H1 (cell line): ENCODE measurements around the gene DAZAP1. TPM values are rescaled to one million over a fixed set of nuclear protein-coding genes. Genes with fewer than 3 reads are reported as not detected.

Experiments used
- CTCF ChIA-PET: fragments of 300-600 bp; sonication (Branson Sonifier 250); formaldehyde crosslinking; loops from one replicate; lab custom pipeline; 2021; ENCODE audit not compliant: partially characterized antibody; lab: Charles Lee
- POLR2A ChIA-PET: fragments of 300-600 bp; sonication (Branson Sonifier 250); formaldehyde crosslinking; loops from one replicate; lab custom pipeline; 2021; ENCODE audit warnings: inconsistent platforms; ENCODE audit not compliant: partially characterized antibody; lab: Charles Lee
- DNase-seq, 2 experiments: peaks; one replicate each; pipeline versions ENCODE4 v3.0.0 to v3.0.0-alpha.2; 2010 to 2022; ENCODE audit warnings: low spot score in 2 of 2, low read depth in 1 of 2, mixed read lengths in 1 of 2
- FAIRE-seq: peaks from 2 replicates; lab custom pipeline; 2011; peaks lifted over from hg19 to GRCh38; lab: Jason Lieb, UNC
- H2AFZ ChIP-seq: 2 replicates; pipeline ENCODE4 v1.8.1; 2012; ENCODE audit warnings: low read length, inconsistent platforms
- H2AK5ac ChIP-seq: 2 replicates; pipeline ENCODE4 v1.6.1; 2013; ENCODE audit warnings: low read depth, low read length
- H2BK120ac ChIP-seq: replicated peaks from 2 replicates; pipeline ENCODE3; 2013; ENCODE audit warnings: low read depth, low read length, inconsistent platforms
- H2BK12ac ChIP-seq: 2 replicates; pipeline ENCODE4 v1.6.1; 2013; ENCODE audit warnings: low read depth, low read length
- H2BK15ac ChIP-seq: 2 replicates; pipeline ENCODE4 v1.6.1; 2013; ENCODE audit warnings: low read length
- H2BK20ac ChIP-seq: 2 replicates; pipeline ENCODE4 v1.6.1; 2013; ENCODE audit warnings: low read length
- H2BK5ac ChIP-seq: 2 replicates; pipeline ENCODE4 v1.6.1; 2013; ENCODE audit warnings: low read depth, low read length
- H3K14ac ChIP-seq: 2 replicates; pipeline ENCODE4 v1.6.1; 2013; ENCODE audit warnings: inconsistent platforms; ENCODE audit not compliant: insufficient read length
- H3K18ac ChIP-seq: 2 replicates; pipeline ENCODE4 v1.6.1; 2013; ENCODE audit warnings: low read length; ENCODE audit errors: extremely low read depth
- H3K23ac ChIP-seq: 2 replicates; pipeline ENCODE4 v1.6.1; 2013; ENCODE audit warnings: inconsistent platforms; ENCODE audit not compliant: insufficient read length
- H3K23me2 ChIP-seq: 2 replicates; pipeline ENCODE4 v1.6.1; 2013; ENCODE audit warnings: low read depth, low read length
- H3K27ac ChIP-seq: 2 replicates; pipeline ENCODE4 v1.6.1; 2011; ENCODE audit warnings: low read depth, low read length, inconsistent platforms
- H3K27me3 ChIP-seq, 4 experiments: replicated peaks in 1 of 4; 1 replicate in 1 of 4; 2 replicates in 3 of 4; pipeline versions ENCODE4 v1.6.1 to v1.8.1; 2011 to 2013; ENCODE audit warnings: low read length in 3 of 4, mild to moderate bottlenecking in 3 of 4, inconsistent platforms in 2 of 4, mixed read lengths in 2 of 4, moderate library complexity in 1 of 4; ENCODE audit not compliant: control insufficient read depth in 3 of 4, insufficient read depth in 3 of 4; ENCODE audit errors: extremely low read depth in 1 of 4
- H3K36me3 ChIP-seq, 4 experiments: 2 replicates each; pipeline versions ENCODE4 v1.6.1 to v1.8.1; 2011 to 2013; ENCODE audit warnings: mild to moderate bottlenecking in 4 of 4, low read length in 3 of 4, moderate library complexity in 2 of 4, control low read depth in 1 of 4, inconsistent platforms in 1 of 4; ENCODE audit not compliant: insufficient read depth in 4 of 4, control insufficient read depth in 2 of 4
- H3K4ac ChIP-seq: replicated peaks from 2 replicates; pipeline ENCODE3; 2013; ENCODE audit warnings: low read length, low read depth, mixed read lengths, inconsistent platforms; ENCODE audit not compliant: insufficient read length
- H3K4me1 ChIP-seq, 4 experiments: replicated peaks in 1 of 4; 1 replicate in 1 of 4; 2 replicates in 3 of 4; pipeline versions ENCODE4 v1.6.1 to v1.8.1; 2011 to 2013; ENCODE audit warnings: low read length in 3 of 4, inconsistent platforms in 2 of 4, mixed read lengths in 1 of 4; ENCODE audit not compliant: insufficient read depth in 4 of 4, control insufficient read depth in 3 of 4
- H3K4me2 ChIP-seq, 2 experiments: 2 replicates each; pipeline versions ENCODE4 v1.6.1 to v1.8.1; 2011 to 2013; ENCODE audit warnings: low read depth in 2 of 2, low read length in 2 of 2, control low read depth in 1 of 2, inconsistent platforms in 1 of 2, mild to moderate bottlenecking in 1 of 2; ENCODE audit not compliant: insufficient read depth in 1 of 2
- H3K4me3 ChIP-seq, 4 experiments: fragments of 200-600, 300-600 bp in 1 of 4; sonication (generic), shearing (Covaris generic), sonication (Bioruptor Twin) in 1 of 4; 2 replicates each; pipeline versions ENCODE4 v1.5.1 to v1.8.1; 2011 to 2016; ENCODE audit warnings: low read length in 4 of 4, low read depth in 3 of 4, control low read depth in 2 of 4, inconsistent platforms in 2 of 4, mild to moderate bottlenecking in 2 of 4, mixed read lengths in 1 of 4, moderate library complexity in 1 of 4; ENCODE audit not compliant: insufficient read depth in 2 of 4; ENCODE audit errors: extremely low read depth in 1 of 4
- H3K56ac ChIP-seq: replicated peaks from 2 replicates; pipeline ENCODE3; 2013; ENCODE audit warnings: low read depth, mild to moderate bottlenecking, mixed read lengths, low read length, inconsistent platforms; ENCODE audit not compliant: insufficient read length
- H3K79me1 ChIP-seq: 2 replicates; pipeline ENCODE4 v1.6.1; 2013; ENCODE audit warnings: low read depth, low read length, control low read depth
- H3K79me2 ChIP-seq, 2 experiments: 2 replicates each; pipeline versions ENCODE4 v1.6.1 to v1.8.1; 2012 to 2013; ENCODE audit warnings: low read length in 2 of 2, mild to moderate bottlenecking in 2 of 2, inconsistent platforms in 1 of 2; ENCODE audit not compliant: insufficient read depth in 2 of 2, control insufficient read depth in 1 of 2
- H3K9ac ChIP-seq, 4 experiments: replicated peaks in 1 of 4; 1 replicate in 1 of 4; 2 replicates in 3 of 4; pipeline versions ENCODE4 v1.6.1 to v1.8.1; 2011 to 2013; ENCODE audit warnings: low read depth in 3 of 4, low read length in 3 of 4, control low read depth in 2 of 4, mild to moderate bottlenecking in 2 of 4, moderate library complexity in 2 of 4, inconsistent platforms in 1 of 4; ENCODE audit errors: extremely low read depth in 1 of 4
- H3K9me3 ChIP-seq, 2 experiments: 2 replicates each; pipeline versions ENCODE4 v1.6.1 to v1.8.1; 2012 to 2013; ENCODE audit warnings: mild to moderate bottlenecking in 2 of 2, moderate library complexity in 2 of 2, control low read depth in 1 of 2, inconsistent platforms in 1 of 2, low read depth in 1 of 2, low read length in 1 of 2, mixed read lengths in 1 of 2; ENCODE audit not compliant: insufficient read depth in 2 of 2
- H4K20me1 ChIP-seq, 2 experiments: replicated peaks in 1 of 2; 2 replicates each; pipeline versions ENCODE3 to v1.8.1; 2011 to 2013; ENCODE audit warnings: inconsistent platforms in 2 of 2, low read length in 2 of 2, mild to moderate bottlenecking in 1 of 2; ENCODE audit not compliant: insufficient read depth in 2 of 2, control insufficient read depth in 1 of 2
- H4K5ac ChIP-seq: 2 replicates; pipeline ENCODE4 v1.6.1; 2013; ENCODE audit warnings: low read length, low read depth, mixed read lengths, inconsistent platforms; ENCODE audit not compliant: insufficient read length
- H4K8ac ChIP-seq: 2 replicates; pipeline ENCODE4 v1.8.0; 2013; ENCODE audit warnings: mild to moderate bottlenecking, moderate library complexity, low read length, inconsistent platforms; ENCODE audit not compliant: insufficient read depth; ENCODE audit errors: extremely low read depth
- H4K91ac ChIP-seq: replicated peaks from 2 replicates; pipeline ENCODE3; 2013; ENCODE audit warnings: low read length, mixed read lengths, inconsistent platforms; ENCODE audit not compliant: insufficient read length
- CEBPB ChIP-seq: IDR thresholded peaks from 2 replicates; pipeline ENCODE4 v1.6.1; 2012; ENCODE audit warnings: low read depth, low read length
- CHD2 ChIP-seq: IDR thresholded peaks from 2 replicates; pipeline ENCODE4 v1.6.1; 2012; ENCODE audit warnings: low read length, improper control_type of control experiment
- EGR1 ChIP-seq: IDR thresholded peaks from 2 replicates; pipeline ENCODE4 v1.6.1; 2011; ENCODE audit warnings: low read depth, low read length, borderline replicate concordance
- FOSL1 ChIP-seq: IDR thresholded peaks from 2 replicates; pipeline ENCODE4 v1.6.1; 2011; ENCODE audit warnings: mild to moderate bottlenecking, low read depth, low read length, moderate library complexity; ENCODE audit not compliant: insufficient read depth
- JUN ChIP-seq: IDR thresholded peaks from 2 replicates; pipeline ENCODE4 v1.6.1; 2011; ENCODE audit warnings: low read depth, mild to moderate bottlenecking, improper control_type of control experiment, low read length
- MAFK ChIP-seq: IDR thresholded peaks from 2 replicates; pipeline ENCODE4 v1.6.1; 2012; ENCODE audit warnings: low read depth, mild to moderate bottlenecking, improper control_type of control experiment, low read length
- NRF1 ChIP-seq: IDR thresholded peaks from 2 replicates; pipeline ENCODE4 v1.6.1; 2011; ENCODE audit warnings: mild to moderate bottlenecking, low read depth, low read length, improper control_type of control experiment
- POLR2AphosphoS5 ChIP-seq: IDR thresholded peaks from 2 replicates; pipeline ENCODE4 v1.6.1; 2011; ENCODE audit warnings: low read depth, low read length
- POU5F1 ChIP-seq: IDR thresholded peaks from 2 replicates; pipeline ENCODE4 v1.6.1; 2011; ENCODE audit warnings: low read depth, mild to moderate bottlenecking, low read length, moderate library complexity
- TAF1 ChIP-seq: IDR thresholded peaks from 2 replicates; pipeline ENCODE4 v1.6.1; 2011; ENCODE audit warnings: mild to moderate bottlenecking, low read depth, low read length
- TBP ChIP-seq: IDR thresholded peaks from 2 replicates; pipeline ENCODE4 v1.6.1; 2011; ENCODE audit warnings: low read depth, low read length, improper control_type of control experiment
- WGBS, 2 experiments: shearing (Covaris generic) in 1 of 2; methylation state at CpG; one replicate each; pipeline versions ENCODE4 v1.1.6 to v1.1.7; 2013 to 2015; ENCODE audit warnings: low lambda C conversion rate in 2 of 2, mixed read lengths in 2 of 2, inconsistent platforms in 1 of 2, low coverage in 1 of 2, missing lambda C conversion rate in 1 of 2; ENCODE audit not compliant: insufficient replicate concordance in 2 of 2, insufficient coverage in 1 of 2, insufficient read length in 1 of 2; ENCODE audit errors: extremely low coverage in 1 of 2, missing lambda C conversion rate in 1 of 2; 5-methylcytosine and 5-hydroxymethylcytosine counted together
- polyA plus RNA-seq, 7 experiments: library from polyadenylated mRNA; depleted of rRNA in 3 of 7; stranded (reverse) in 5 of 7; unstranded in 2 of 7; fragments of >200 nt in 5 of 7; fragments of 200-250 nt in 2 of 7; gene quantifications; 1 replicate in 5 of 7; 2 replicates in 1 of 7; 4 replicates in 1 of 7; pipeline versions ENCODE4 v1.2.1 to v1.2.3, GENCODE V29; 2011 to 2013; ENCODE audit warnings: missing spikeins in 2 of 7, mixed read lengths in 2 of 7
- total RNA-seq: library from RNA; stranded (reverse); fragmentation: NEBNext Ultra II Directional; extraction: Animal tissue kit (Norgen Biotek cat#: 25700); gene quantifications from 2 replicates; pipeline ENCODE4 v1.2.1, GENCODE V29; 2021
- TF ChIP-seq, protein P1 (sequence below): IDR thresholded peaks from 2 replicates; pipeline ENCODE4 v1.6.1; 2012; ENCODE audit warnings: inconsistent platforms

Gene DAZAP1
- total and polyA plus RNA-seq, 2 of the 8 experiments (the other 6 are each of a cell fraction or from before 2014, with no cell fraction given), result 79.6 to 341 TPM

DNA sequence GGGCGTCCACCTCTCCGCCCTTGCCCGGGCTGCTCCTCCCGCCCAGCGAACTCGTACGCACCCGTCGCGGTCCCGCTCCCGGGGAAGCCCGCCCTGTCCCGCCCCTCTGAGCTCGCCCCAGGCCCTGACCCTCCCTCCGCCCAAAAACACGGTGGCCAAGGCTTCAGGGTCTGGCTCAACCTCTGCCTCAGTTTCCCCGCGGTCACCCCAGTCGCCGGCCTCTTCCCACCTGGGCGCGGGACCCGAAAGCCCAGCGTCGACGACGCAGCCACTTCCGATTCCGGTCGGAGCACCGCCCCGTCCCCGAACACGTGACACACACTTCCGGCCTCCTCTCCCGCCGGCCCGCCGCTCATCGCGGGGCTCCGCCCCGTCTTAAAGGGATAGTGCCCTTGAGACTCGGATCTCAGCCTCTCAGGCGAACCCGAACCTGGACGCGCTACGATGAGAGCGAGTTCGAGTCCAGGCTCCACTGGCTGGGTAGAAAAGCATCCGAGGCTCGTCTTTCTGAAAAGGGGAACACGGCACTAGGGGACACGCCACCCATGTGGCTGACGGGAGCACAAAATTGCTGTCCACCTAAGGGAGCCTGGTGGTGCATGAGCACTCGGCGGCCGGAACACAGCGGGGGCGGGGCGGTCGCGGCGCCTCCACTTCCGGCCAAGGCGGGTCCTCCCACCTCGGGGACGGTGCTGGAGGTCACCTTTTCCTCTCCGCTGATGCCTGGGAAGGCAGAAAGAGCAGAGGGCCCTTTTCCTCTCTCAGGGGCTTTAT is 71.7 kb downstream of the DAZAP1 start, which contains the start of gene C19orf25:
Gene C19orf25 (minus strand): TSS at position 282 of the 774 bp plus-strand sequence. CDS start 312 bp downstream, outside the sequence.
- CTCF ChIA-PET, result no interaction called here
- Histone ChIP-seq H3K36me3 (peaks cover 0 to 3% (median 1%) of the 10 kb centered on the region in 4 experiments; a peak in 1 of 8 replicates), H3K4me2 (peak within 1 kb of the TSS; percentile 49 to 92), H4K5ac (peak within 1 kb of the TSS; percentile 97), H3K56ac (peak within 1 kb of the TSS; percentile 92), H4K20me1 (peaks cover 8 to 18% of the 10 kb centered on the region in 2 experiments), H2BK20ac (peak within 1 kb of the TSS; percentile 93; the same call in 1 of the 2 replicates), H3K27me3 (no peaks in the 10 kb centered on the region), H2BK120ac (no peak within 1 kb of the TSS), H3K23ac (no peak within 1 kb of the TSS), H2BK12ac (peak within 1 kb of the TSS; percentile 92), H2BK15ac (peak within 1 kb of the TSS; percentile 99; the same call in 1 of the 2 replicates), H3K79me1 (peaks cover 2% of the 10 kb centered on the region; the same call in 1 of the 2 replicates), H3K27ac (peak within 1 kb of the TSS; percentile 82; the same call in 1 of the 2 replicates), H4K91ac (peak within 1 kb of the TSS; percentile 75), H2AK5ac (no peak within 1 kb of the TSS), H2AFZ (peak within 1 kb of the TSS; percentile 93; the same call in 1 of the 2 replicates), H3K23me2 (peaks cover 7% of the 10 kb centered on the region), H3K9me3 (no peaks in the 10 kb centered on the region), H3K14ac (no peak within 1 kb of the TSS), H3K79me2 (peaks cover 0 to 4% of the 10 kb centered on the region in 2 experiments; a peak in 1 of 4 replicates), H3K18ac (peak within 1 kb of the TSS; percentile 99), H3K9ac (peak within 1 kb of the TSS; percentile 55 to 81 (median 73)), H3K4ac (no peak within 1 kb of the TSS), H4K8ac (peak within 1 kb of the TSS; percentile 85), H2BK5ac (peak within 1 kb of the TSS; percentile 95), H3K4me3 (peak within 1 kb of the TSS; percentile 65 to 86 (median 76)), H3K4me1 (no peaks in the 10 kb centered on the region; a peak in 3 of 7 replicates)
- peak; percentile 80 to 92 for DNase-seq
- WGBS, 2 experiments, result 2% methylated on average over 49 of the region's 71 CpGs; no CpG with 5 or more reads in 1 of the 2 experiments
- POLR2A ChIA-PET, result interaction anchor here (1.3 kb wide), 1 partner anchor 210 kb away, joined by 4 read pairs; the partner anchor contains the start of gene CIRBP
- FAIRE-seq, result no peak
- TF ChIP-seq POLR2AphosphoS5 (no peak; the same call in 1 of the 2 replicates), CEBPB (no peak), FOSL1 (no peak), MAFK (no peak), POU5F1 (no peak), TAF1 (no peak), EGR1 (no peak), NRF1 (no peak), TBP (0 out of 2 replicates have a peak, but pooled peaks have one; percentile 10), JUN (no peak), CHD2 (peak; percentile 54; the same call in 1 of the 2 replicates)
- TF ChIP-seq, protein P1, sequence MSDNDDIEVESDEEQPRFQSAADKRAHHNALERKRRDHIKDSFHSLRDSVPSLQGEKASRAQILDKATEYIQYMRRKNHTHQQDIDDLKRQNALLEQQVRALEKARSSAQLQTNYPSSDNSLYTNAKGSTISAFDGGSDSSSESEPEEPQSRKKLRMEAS, result peak; percentile 92
